ENCODE measurements around the gene IGF2BP1.

Gene IGF2BP1

GRCh38 chr17:49015924-49016774, 19.0 kb downstream of the IGF2BP1 start:
- TF ChIP-seq CTCF (IDR thresholded peaks at IDR 0.05; ENCODE audit: low read depth, low read length) (no peak), EZH2phosphoT487 (IDR thresholded peaks at IDR 0.05; ENCODE audit: low read depth) (no peak)
- H3K27me3 ChIP-seq (ENCODE audit: low read depth, low read length): no peaks in the 10 kb centered on the region
- H2AFZ ChIP-seq (ENCODE audit: low read depth, low read length): no peak overlapping the region
- H3K4me1 ChIP-seq (ENCODE audit: low read length): no peaks in the 10 kb centered on the region
- H3K4me2 ChIP-seq (ENCODE audit: low read length): no peak overlapping the region
- peaks cover 44% of the 10 kb centered on the region for H4K20me1 ChIP-seq (ENCODE audit: insufficient read depth, low read length)
- H3K9me3 ChIP-seq (ENCODE audit: insufficient read depth, low read length): no peaks in the 10 kb centered on the region
- H3K79me2 ChIP-seq (ENCODE audit: low read length): peaks cover 71% of the 10 kb centered on the region
- H3K36me3 ChIP-seq (replicated peaks; ENCODE audit: low read depth, low read length): peaks cover 5% of the 10 kb centered on the region
- no peak overlapping the region for H3K27ac ChIP-seq (ENCODE audit: low read length)
- H3K9ac ChIP-seq (ENCODE audit: low read length): no peak overlapping the region
- H3K4me3 ChIP-seq (ENCODE audit: low read length): no peak overlapping the region

- H3K4me3 ChIP-seq (ENCODE audit: low read length): no peak overlapping the region
- H2AFZ ChIP-seq (ENCODE audit: low read depth, low read length): no peak overlapping the region
- no peaks in the 10 kb centered on the region for H3K4me1 ChIP-seq (ENCODE audit: low read length)
- H3K9ac ChIP-seq (ENCODE audit: low read length): no peak overlapping the region
- H3K36me3 ChIP-seq (replicated peaks; ENCODE audit: low read depth, low read length): peaks cover 5% of the 10 kb centered on the region
- no peak for TF ChIP-seq EZH2phosphoT487 (IDR thresholded peaks at IDR 0.05; ENCODE audit: low read depth)
- TF ChIP-seq CTCF (IDR thresholded peaks at IDR 0.05; ENCODE audit: low read depth, low read length): no peak
- no peak overlapping the region for H3K4me2 ChIP-seq (ENCODE audit: low read length)
- no peak overlapping the region for H3K27ac ChIP-seq (ENCODE audit: low read length)
- H3K27me3 ChIP-seq (ENCODE audit: low read depth, low read length): no peaks in the 10 kb centered on the region
- no peaks in the 10 kb centered on the region for H3K9me3 ChIP-seq (ENCODE audit: insufficient read depth, low read length)
- H4K20me1 ChIP-seq (ENCODE audit: insufficient read depth, low read length): peaks cover 46% of the 10 kb centered on the region
- H3K79me2 ChIP-seq (ENCODE audit: low read length): peaks cover 72% of the 10 kb centered on the region
Measured at GRCh38 chr17:49016775-49017463, 19.7 kb downstream of the IGF2BP1 start.

GRCh38 chr17:49018116-49018612, 21.0 kb downstream of the IGF2BP1 start:
- no peaks in the 10 kb centered on the region for H3K4me1 ChIP-seq (ENCODE audit: low read length)
- peaks cover 75% of the 10 kb centered on the region for H3K79me2 ChIP-seq (ENCODE audit: low read length)
- H3K4me2 ChIP-seq (ENCODE audit: low read length): no peak overlapping the region
- no peak overlapping the region for H3K4me3 ChIP-seq (ENCODE audit: low read length)
- H3K36me3 ChIP-seq (replicated peaks; ENCODE audit: low read depth, low read length): peaks cover 4% of the 10 kb centered on the region
- H3K9me3 ChIP-seq (ENCODE audit: insufficient read depth, low read length): no peaks in the 10 kb centered on the region
- TF ChIP-seq EZH2phosphoT487 (IDR thresholded peaks at IDR 0.05; ENCODE audit: low read depth): no peak
- TF ChIP-seq CTCF (IDR thresholded peaks at IDR 0.05; ENCODE audit: low read depth, low read length): no peak
- no peak overlapping the region for H2AFZ ChIP-seq (ENCODE audit: low read depth, low read length)
- no peaks in the 10 kb centered on the region for H3K27me3 ChIP-seq (ENCODE audit: low read depth, low read length)
- H4K20me1 ChIP-seq (ENCODE audit: insufficient read depth, low read length): peaks cover 47% of the 10 kb centered on the region
- H3K9ac ChIP-seq (ENCODE audit: low read length): no peak overlapping the region
- H3K27ac ChIP-seq (ENCODE audit: low read length): no peak overlapping the region

GRCh38 chr17:49018748-49019147, 21.6 kb downstream of the IGF2BP1 start:
- Histone ChIP-seq H3K27ac (ENCODE audit: low read length) (no peak overlapping the region), H4K20me1 (ENCODE audit: insufficient read depth, low read length) (peaks cover 48% of the 10 kb centered on the region), H3K4me2 (ENCODE audit: low read length) (no peak overlapping the region), H3K4me3 (ENCODE audit: low read length) (no peak overlapping the region), H3K9ac (ENCODE audit: low read length) (no peak overlapping the region), H3K9me3 (ENCODE audit: insufficient read depth, low read length) (no peaks in the 10 kb centered on the region), H3K4me1 (ENCODE audit: low read length) (no peaks in the 10 kb centered on the region), H2AFZ (ENCODE audit: low read depth, low read length) (no peak overlapping the region), H3K27me3 (ENCODE audit: low read depth, low read length) (no peaks in the 10 kb centered on the region), H3K79me2 (ENCODE audit: low read length) (peaks cover 77% of the 10 kb centered on the region), H3K36me3 (replicated peaks; ENCODE audit: low read depth, low read length) (peaks cover 9% of the 10 kb centered on the region)
- TF ChIP-seq CTCF (IDR thresholded peaks at IDR 0.05; ENCODE audit: low read depth, low read length) (no peak), EZH2phosphoT487 (IDR thresholded peaks at IDR 0.05; ENCODE audit: low read depth) (no peak)
